Activated CD4-positive, alpha-beta T cell treated with anti-CD3 and anti-CD28 coated beads for 36 hours (primary cell): ENCODE data around the gene ZRANB1. TPM values are rescaled to one million over a fixed set of nuclear protein-coding genes. Genes with fewer than 3 reads are reported as not detected.
"Not testable (repeated sequence)": the region's sequence is repeated elsewhere in the genome, so short reads cannot be mapped to it uniquely, and the experiment has no call there.

Source experiments
- ATAC-seq: fragments of 200-7000 bp; cut with Tn5 transposase; one replicate; pipeline ENCODE4 v1.10.0; 2021; ENCODE audit warnings: mild to moderate bottlenecking, moderate library complexity
- CTCF ChIA-PET: fragments of 350-600 bp; sonication (Branson Sonifier 250); formaldehyde crosslinking; loops from one replicate; lab custom pipeline; 2021; ENCODE audit warnings: antibody characterized with exemption; lab: Charles Lee
- POLR2A ChIA-PET: fragments of 350-600 bp; sonication (Branson Sonifier 250); formaldehyde crosslinking; loops from one replicate; lab custom pipeline; 2021; ENCODE audit warnings: antibody characterized with exemption, inconsistent platforms; lab: Charles Lee
- DNase-seq: peaks from one replicate; pipeline ENCODE4 v3.0.0-alpha.2; 2020
- H3K27ac Mint-ChIP-seq: one replicate; pipeline ENCODE4 v1.8.0; 2021; ENCODE audit warnings: mixed read lengths
- H3K27me3 Mint-ChIP-seq: one replicate; pipeline ENCODE4 v1.8.0; 2021; ENCODE audit warnings: mixed read lengths
- H3K36me3 Mint-ChIP-seq: one replicate; pipeline ENCODE4 v1.8.0; 2021; ENCODE audit warnings: low read depth, mixed read lengths
- H3K4me1 Mint-ChIP-seq: one replicate; pipeline ENCODE4 v1.8.0; 2021; ENCODE audit warnings: mixed read lengths
- H3K4me3 Mint-ChIP-seq: one replicate; pipeline ENCODE4 v1.8.0; 2021; ENCODE audit warnings: mild to moderate bottlenecking, moderate library complexity, mixed read lengths
- H3K9me3 Mint-ChIP-seq: one replicate; pipeline ENCODE4 v1.8.0; 2021; ENCODE audit warnings: low read depth, mixed read lengths
- intact Hi-C, 2 experiments: fragments of 100-400 bp; cut with DNase I in 1 of 2; cut with micrococcal nuclease in 1 of 2; formaldehyde crosslinking; loops; one replicate each; pipeline versions ENCODE4 v1.14.2 to v1.15.1; 2022 to 2024; cut with DNase I, micrococcal nuclease
- total RNA-seq, 2 experiments: library from RNA; stranded (reverse); gene quantifications; one replicate each; pipeline ENCODE4 v1.2.3, GENCODE V29; 2021

The ZRANB1 gene
- total RNA-seq, 2 experiments from 2014 or later = 8.4 to 10.4 TPM

- ChIA-PET POLR2A (no interaction called here), CTCF (interaction anchor here (0.8 to 0.9 kb wide), 2 partner anchors 8 to 13 kb away, joined by 3 to 4 read pairs; no protein-coding TSS in a partner anchor)
- H3K9me3 Mint-ChIP-seq = no peaks in the 10 kb centered on the region
- no peaks in the 10 kb centered on the region for H3K27me3 Mint-ChIP-seq
- no peak overlapping the region for H3K27ac Mint-ChIP-seq
- intact Hi-C loops = no loop called here
- ATAC-seq (no peak), DNase-seq (no peak)
- no peak overlapping the region for H3K4me3 Mint-ChIP-seq
- H3K36me3 Mint-ChIP-seq = peaks cover 47% of the 10 kb centered on the region
- H3K4me1 Mint-ChIP-seq = peaks cover 5% of the 10 kb centered on the region
Measured at GRCh38 chr10:124984376-124984775, 42.5 kb downstream of the ZRANB1 start.

GRCh38 chr10:124985162-124985561 is 43.2 kb downstream of the ZRANB1 start:
- Mint-ChIP-seq H3K27ac (no peak overlapping the region), H3K9me3 (no peaks in the 10 kb centered on the region), H3K36me3 (peaks cover 48% of the 10 kb centered on the region), H3K4me1 (peaks cover 4% of the 10 kb centered on the region), H3K27me3 (no peaks in the 10 kb centered on the region), H3K4me3 (no peak overlapping the region)
- intact Hi-C loops = no loop called here
- ATAC-seq (no peak), DNase-seq (no peak)
- CTCF ChIA-PET = no interaction called here
- POLR2A ChIA-PET = no interaction called here

DNA sequence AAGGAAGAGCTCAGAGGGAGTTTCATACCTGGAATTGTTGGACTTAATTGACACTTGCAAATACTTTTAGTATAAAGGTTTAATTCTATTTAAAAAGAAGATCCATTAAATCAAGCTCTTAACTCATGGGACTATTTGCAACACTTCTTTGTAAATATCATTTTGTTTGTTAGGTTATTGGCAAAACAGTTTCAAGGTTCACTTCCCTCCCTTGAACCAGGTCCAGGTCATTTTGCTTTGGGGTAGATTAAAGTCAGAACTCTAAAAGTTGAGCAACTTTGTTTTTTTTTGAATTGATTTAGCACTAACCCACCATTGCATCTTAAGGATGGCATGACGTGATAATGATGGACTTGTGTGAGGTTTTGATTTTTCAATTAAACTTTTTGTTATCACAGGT is 45.9 kb downstream of the ZRANB1 start:
- intact Hi-C loops = no loop called here
- ATAC-seq (no peak), DNase-seq (no peak)
- Mint-ChIP-seq H3K36me3 (peaks cover 38% of the 10 kb centered on the region), H3K27ac (no peak overlapping the region), H3K4me1 (peaks cover 4% of the 10 kb centered on the region), H3K9me3 (no peaks in the 10 kb centered on the region), H3K27me3 (no peaks in the 10 kb centered on the region), H3K4me3 (no peak overlapping the region)
- ChIA-PET CTCF (no interaction called here), POLR2A (no interaction called here)

GRCh38 chr10:124988753-124989152 is 46.8 kb downstream of the ZRANB1 start:
- H3K27me3 Mint-ChIP-seq, H3K27ac Mint-ChIP-seq, CTCF ChIA-PET, DNase-seq, intact Hi-C loops, H3K4me3 Mint-ChIP-seq, H3K4me1 Mint-ChIP-seq, H3K9me3 Mint-ChIP-seq, ATAC-seq: not testable (repeated sequence)
- H3K36me3 Mint-ChIP-seq = peaks cover 30% of the 10 kb centered on the region
- POLR2A ChIA-PET = interaction anchor here (0.7 kb wide), 1 partner anchor 795 kb away, joined by 6 read pairs; no protein-coding TSS in a partner anchor

GRCh38 chr10:124989526-124989925 is 47.6 kb downstream of the ZRANB1 start:
- peak overlapping the region; percentile 37 for H3K27ac Mint-ChIP-seq
- peaks cover 4% of the 10 kb centered on the region for H3K4me1 Mint-ChIP-seq

GRCh38 chr10:124990671-124991625 is 49.0 kb downstream of the ZRANB1 start:
- intact Hi-C loops = no loop called here
- Mint-ChIP-seq H3K27ac (no peak overlapping the region), H3K36me3 (peaks cover 23% of the 10 kb centered on the region), H3K27me3 (no peaks in the 10 kb centered on the region), H3K4me1 (peaks cover 4% of the 10 kb centered on the region), H3K4me3 (no peak overlapping the region), H3K9me3 (no peaks in the 10 kb centered on the region)
- ChIA-PET CTCF (interaction anchor here (0.7 to 0.9 kb wide), 3 partner anchors 79 to 739 kb away, joined by 3 to 4 read pairs (median 3); no protein-coding TSS in a partner anchor), POLR2A (no interaction called here)
- ATAC-seq = no peak
- no peak for DNase-seq

More at GRCh38 chr10:124989526-124989925, 47.6 kb downstream of the ZRANB1 start:
- intact Hi-C loops = no loop called here
- Mint-ChIP-seq H3K4me3 (no peak overlapping the region), H3K9me3 (no peaks in the 10 kb centered on the region), H3K27me3 (no peaks in the 10 kb centered on the region), H3K36me3 (peaks cover 29% of the 10 kb centered on the region)
- DNase-seq (no peak), ATAC-seq (no peak)
- CTCF ChIA-PET = interaction anchor here (0.7 kb wide), 1 partner anchor 30 kb away, joined by 3 read pairs; no protein-coding TSS in a partner anchor
- POLR2A ChIA-PET = no interaction called here

DNA sequence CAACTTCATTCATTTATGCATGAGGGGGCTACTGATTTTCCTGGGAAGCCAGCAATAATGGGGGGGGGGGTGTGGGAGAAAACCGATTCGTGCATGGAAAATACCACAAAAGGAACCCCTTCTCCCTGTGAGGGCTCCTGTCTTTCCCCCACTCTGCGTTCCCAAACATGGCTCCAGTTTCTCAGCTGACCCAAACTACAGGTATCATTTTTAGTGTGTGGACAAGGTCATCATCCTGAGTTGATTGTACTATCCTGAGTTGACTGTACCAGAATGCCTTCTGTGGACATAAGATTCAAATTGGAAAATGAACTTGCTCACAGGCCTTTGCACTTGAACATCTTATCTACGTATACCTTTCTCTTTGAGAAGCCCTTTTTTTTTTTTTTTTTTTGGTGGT is 49.9 kb downstream of the ZRANB1 start:
- Mint-ChIP-seq H3K27ac (no peak overlapping the region), H3K36me3 (peaks cover 18% of the 10 kb centered on the region), H3K9me3 (no peaks in the 10 kb centered on the region), H3K4me3 (no peak overlapping the region), H3K27me3 (no peaks in the 10 kb centered on the region), H3K4me1 (peaks cover 4% of the 10 kb centered on the region)
- POLR2A ChIA-PET = no interaction called here
- DNase-seq (no peak), ATAC-seq (no peak)
- CTCF ChIA-PET = interaction anchor here (0.7 to 1.7 kb wide), 11 partner anchors 8 to 738 kb away, joined by 3 to 5 read pairs (median 3); no protein-coding TSS in a partner anchor
- intact Hi-C loops = no loop called here

DNA sequence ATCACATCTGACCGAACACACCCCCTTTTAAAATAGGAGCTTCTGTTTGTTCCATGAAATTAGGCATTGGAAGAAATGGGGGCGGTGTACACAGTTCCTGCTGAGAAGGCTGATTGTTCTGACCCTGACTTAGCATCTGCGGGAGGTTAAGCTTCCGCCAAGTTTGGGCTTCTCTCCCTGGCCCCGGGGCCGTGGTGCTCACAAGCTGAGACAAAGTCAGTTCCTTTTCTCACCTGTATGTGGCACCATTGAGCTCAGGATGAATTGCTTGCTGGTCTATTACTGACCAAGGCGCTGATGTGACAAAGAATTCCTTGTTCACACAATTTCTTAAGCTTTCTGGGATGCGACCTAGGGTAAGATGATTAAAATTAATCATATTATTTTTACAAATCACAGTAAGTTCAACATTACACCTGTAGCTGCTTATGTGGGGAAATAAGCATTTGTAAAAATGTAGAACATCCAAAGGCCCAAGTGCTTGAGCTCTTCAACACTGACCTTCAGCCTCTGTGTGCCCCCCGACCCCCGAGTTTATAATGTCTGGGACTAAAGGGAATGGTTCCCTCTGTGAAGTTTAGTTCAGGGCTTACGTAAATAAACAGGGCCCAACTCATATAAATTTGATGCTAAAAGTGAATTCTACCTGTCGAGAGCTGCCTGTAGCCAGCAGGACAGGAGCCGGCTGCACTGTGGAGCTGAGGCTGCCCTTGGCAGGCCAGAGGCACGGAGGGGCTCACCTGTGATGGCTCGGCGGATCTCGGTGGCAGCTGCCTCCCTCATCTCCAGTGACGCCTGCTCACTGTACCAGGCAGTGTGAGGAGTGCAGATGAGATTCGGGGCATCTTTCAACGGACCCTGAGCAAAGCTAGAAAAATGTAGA is 50.8 kb downstream of the ZRANB1 start:
- Mint-ChIP-seq H3K27ac (no peak overlapping the region), H3K4me1 (peaks cover 4% of the 10 kb centered on the region), H3K36me3 (peaks cover 15% of the 10 kb centered on the region), H3K4me3 (no peak overlapping the region), H3K9me3 (no peaks in the 10 kb centered on the region), H3K27me3 (no peaks in the 10 kb centered on the region)
- intact Hi-C loops = no loop called here
- ChIA-PET POLR2A (no interaction called here), CTCF (interaction anchor here (0.8 to 1.7 kb wide), 10 partner anchors 9 to 445 kb away, joined by 3 to 5 read pairs (median 3); no protein-coding TSS in a partner anchor)
- ATAC-seq (peak; percentile 63), DNase-seq (peak; percentile 43)

DNA sequence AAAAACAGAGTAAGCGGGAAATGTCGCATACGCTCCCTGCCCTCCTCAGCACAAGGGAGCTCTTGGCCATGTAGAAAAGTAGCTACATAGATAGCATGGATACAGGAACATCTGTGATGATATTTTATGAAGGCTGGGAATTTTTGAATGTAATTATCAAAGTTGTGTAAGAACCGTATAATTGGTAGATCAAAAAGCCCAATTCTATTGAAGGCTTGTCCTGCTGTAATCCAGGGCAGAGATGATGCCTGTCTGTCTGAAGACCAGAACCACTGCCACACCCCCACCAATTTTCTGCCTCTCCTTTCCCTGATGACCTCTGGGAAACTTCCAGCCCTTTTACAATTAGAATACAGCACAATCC is 51.4 kb downstream of the ZRANB1 start:
- DNase-seq = no peak
- ChIA-PET CTCF (interaction anchor here (1.0 to 1.7 kb wide), 3 partner anchors 12 to 99 kb away, joined by 3 to 5 read pairs (median 4); no protein-coding TSS in a partner anchor), POLR2A (no interaction called here)
- Mint-ChIP-seq H3K27ac (no peak overlapping the region), H3K4me1 (peaks cover 3% of the 10 kb centered on the region), H3K4me3 (no peak overlapping the region), H3K36me3 (peaks cover 15% of the 10 kb centered on the region), H3K9me3 (no peaks in the 10 kb centered on the region), H3K27me3 (no peaks in the 10 kb centered on the region)
- intact Hi-C loops = no loop called here
- ATAC-seq = no peak

DNA sequence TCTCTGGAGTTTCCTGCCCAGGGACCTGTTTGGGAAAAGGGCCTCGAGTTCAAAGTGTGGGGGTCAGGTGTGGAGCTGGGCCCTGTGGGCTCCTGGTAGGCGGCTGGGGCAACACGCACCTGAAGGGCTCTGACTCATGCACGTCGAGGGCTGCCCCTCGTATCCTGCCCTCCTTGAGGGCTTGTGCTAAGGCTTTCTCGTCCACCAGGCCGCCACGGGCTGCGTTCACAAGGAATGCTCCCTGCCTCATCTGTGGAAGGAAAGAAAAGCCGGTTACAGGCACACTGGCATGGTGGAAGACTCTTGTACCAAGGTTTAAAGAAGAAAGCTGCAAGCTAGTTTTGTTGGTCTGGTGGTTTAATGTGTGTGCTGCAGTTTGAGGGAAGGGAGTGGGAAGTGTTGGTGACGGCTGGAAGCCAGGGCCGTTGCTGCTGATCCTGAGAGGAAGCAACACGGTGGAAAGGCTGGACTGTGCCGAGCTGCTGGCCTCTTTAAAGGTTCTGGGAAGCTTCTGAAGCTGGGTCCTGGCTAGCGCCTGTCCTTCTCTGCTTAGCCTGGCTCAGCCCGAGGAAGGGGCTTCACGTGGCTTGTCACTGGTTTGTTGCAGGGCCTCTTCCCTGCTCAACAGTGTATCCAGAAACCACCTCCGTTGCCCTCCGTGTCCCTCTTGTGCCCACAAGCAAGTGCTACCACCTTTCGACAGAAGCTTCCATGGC is 52.0 kb downstream of the ZRANB1 start:
- DNase-seq (no peak), ATAC-seq (no peak)
- Mint-ChIP-seq H3K9me3 (no peaks in the 10 kb centered on the region), H3K27me3 (no peaks in the 10 kb centered on the region), H3K36me3 (peaks cover 10% of the 10 kb centered on the region), H3K4me3 (no peak overlapping the region), H3K27ac (no peak overlapping the region), H3K4me1 (no peaks in the 10 kb centered on the region)
- intact Hi-C loops = no loop called here
- ChIA-PET CTCF (interaction anchor here (1.2 kb wide), 1 partner anchor 78 kb away, joined by 4 read pairs; no protein-coding TSS in a partner anchor), POLR2A (no interaction called here)
